ENCODE measurements around the gene NDUFS6. TPM values are rescaled to one million over a fixed set of nuclear protein-coding genes. Genes with fewer than 3 reads are reported as not detected.
A peak's percentile ranks its signal among the peaks of the same experiment; 100 is the strongest.

Gene NDUFS6
- total RNA-seq, 1 donor from 2014 or later = 21.3 TPM

DNA sequence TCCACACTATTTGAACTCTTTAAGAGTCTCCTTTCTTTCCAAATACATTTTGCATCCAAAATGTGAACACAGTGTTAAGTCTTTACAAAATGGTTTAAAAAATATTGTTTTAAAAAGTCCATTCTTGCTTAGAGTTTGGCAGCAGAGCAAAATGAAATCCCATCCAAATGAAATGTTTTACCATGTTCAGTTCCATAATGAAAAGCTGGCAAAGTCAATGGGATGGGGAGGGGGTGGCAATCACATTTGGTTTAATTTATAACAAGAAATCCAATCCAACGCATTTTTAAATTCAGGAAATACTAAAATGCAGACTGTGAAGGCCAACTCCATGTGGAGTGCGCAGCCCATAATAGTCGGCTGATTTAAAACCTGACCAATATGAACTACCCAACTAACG lies 41.0 kb upstream of the NDUFS6 start:
- intact Hi-C loops (cut with DNase I) = no loop called here

DNA sequence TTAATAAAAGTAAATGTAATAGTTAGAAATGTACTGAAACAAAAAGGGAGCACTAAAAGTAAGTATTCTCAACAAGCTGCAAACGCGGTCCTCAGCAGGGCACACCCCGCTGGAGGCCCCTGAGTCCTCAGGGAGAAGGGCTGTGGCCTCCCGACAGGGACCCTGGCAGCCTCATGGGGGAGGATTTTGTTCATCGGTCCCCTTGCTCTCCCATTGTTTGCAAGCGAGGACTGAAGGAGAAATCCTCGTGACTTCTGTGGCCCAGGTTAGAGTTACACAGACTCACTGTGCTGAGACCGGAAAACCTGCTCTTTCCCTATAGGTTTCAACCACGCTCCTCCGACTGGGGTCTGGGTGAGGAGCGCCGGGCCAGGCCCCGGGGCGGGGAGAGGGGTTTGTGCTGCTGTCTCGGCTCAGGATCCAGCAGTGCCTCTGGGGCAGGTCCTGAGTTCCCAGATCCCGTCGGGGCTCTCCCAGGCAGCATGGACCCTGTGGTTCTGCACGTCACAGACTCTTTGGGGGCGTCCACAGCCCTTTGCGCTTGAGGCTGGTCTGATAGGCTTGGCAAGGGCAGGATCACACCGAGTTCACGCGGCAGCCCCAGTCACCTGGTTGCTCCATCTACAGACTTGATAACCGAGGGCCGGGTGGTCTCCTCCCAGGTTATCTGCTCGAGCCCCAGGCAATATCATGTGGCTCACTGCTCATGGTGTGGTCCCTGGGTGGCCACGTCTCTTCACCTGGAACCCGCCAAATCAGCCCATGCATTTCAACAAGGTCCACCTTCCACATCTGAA lies 40.4 kb upstream of the NDUFS6 start:
- Histone ChIP-seq H3K27ac (no peak overlapping the region), H3K36me3 (no peaks in the 10 kb centered on the region), H3K27me3 (ENCODE audit: low read depth) (peaks cover 22% of the 10 kb centered on the region), H3K4me1 (no peaks in the 10 kb centered on the region), H3K9me3 (no peaks in the 10 kb centered on the region), H3K4me3 (no peak overlapping the region)
- no peak for ATAC-seq
- intact Hi-C loops (cut with DNase I) = no loop called here
- peak; percentile 34 for DNase-seq
- TF ChIP-seq, protein P1, sequence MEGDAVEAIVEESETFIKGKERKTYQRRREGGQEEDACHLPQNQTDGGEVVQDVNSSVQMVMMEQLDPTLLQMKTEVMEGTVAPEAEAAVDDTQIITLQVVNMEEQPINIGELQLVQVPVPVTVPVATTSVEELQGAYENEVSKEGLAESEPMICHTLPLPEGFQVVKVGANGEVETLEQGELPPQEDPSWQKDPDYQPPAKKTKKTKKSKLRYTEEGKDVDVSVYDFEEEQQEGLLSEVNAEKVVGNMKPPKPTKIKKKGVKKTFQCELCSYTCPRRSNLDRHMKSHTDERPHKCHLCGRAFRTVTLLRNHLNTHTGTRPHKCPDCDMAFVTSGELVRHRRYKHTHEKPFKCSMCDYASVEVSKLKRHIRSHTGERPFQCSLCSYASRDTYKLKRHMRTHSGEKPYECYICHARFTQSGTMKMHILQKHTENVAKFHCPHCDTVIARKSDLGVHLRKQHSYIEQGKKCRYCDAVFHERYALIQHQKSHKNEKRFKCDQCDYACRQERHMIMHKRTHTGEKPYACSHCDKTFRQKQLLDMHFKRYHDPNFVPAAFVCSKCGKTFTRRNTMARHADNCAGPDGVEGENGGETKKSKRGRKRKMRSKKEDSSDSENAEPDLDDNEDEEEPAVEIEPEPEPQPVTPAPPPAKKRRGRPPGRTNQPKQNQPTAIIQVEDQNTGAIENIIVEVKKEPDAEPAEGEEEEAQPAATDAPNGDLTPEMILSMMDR (IDR thresholded peaks at IDR 0.05) = no peak

More for the DNA sequence above, 41.0 kb upstream of the NDUFS6 start:
- Histone ChIP-seq H3K9me3 (no peaks in the 10 kb centered on the region), H3K27me3 (ENCODE audit: low read depth) (peaks cover 20% of the 10 kb centered on the region), H3K4me1 (no peaks in the 10 kb centered on the region), H3K36me3 (no peaks in the 10 kb centered on the region), H3K27ac (no peak overlapping the region), H3K4me3 (no peak overlapping the region)
- DNase-seq (no peak), ATAC-seq (no peak)
- TF ChIP-seq, protein P1 (IDR thresholded peaks at IDR 0.05) = no peak

DNA sequence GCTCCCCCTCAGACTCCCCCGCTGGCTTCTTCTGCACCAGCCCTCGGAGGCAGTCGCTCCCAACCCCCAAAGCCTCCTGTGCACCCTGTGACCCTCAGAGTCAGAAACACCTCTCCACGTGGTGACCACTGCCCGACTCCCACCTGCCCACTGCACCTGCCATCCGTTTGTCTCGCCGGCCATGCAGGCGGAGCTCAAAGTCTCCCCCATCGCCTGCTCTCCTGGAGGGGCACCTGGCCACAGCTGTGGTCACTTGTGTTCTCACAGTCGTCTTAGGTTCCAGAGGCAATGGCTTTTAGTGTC lies 39.8 kb upstream of the NDUFS6 start:
- DNase-seq = peak; percentile 29
- ATAC-seq = no peak
- Histone ChIP-seq H3K36me3 (no peaks in the 10 kb centered on the region), H3K4me1 (no peaks in the 10 kb centered on the region), H3K27ac (no peak overlapping the region), H3K27me3 (ENCODE audit: low read depth) (peaks cover 26% of the 10 kb centered on the region), H3K9me3 (no peaks in the 10 kb centered on the region), H3K4me3 (no peak overlapping the region)
- TF ChIP-seq, protein P1 (IDR thresholded peaks at IDR 0.05) = no peak
- intact Hi-C loops (cut with DNase I) = no loop called here

DNA sequence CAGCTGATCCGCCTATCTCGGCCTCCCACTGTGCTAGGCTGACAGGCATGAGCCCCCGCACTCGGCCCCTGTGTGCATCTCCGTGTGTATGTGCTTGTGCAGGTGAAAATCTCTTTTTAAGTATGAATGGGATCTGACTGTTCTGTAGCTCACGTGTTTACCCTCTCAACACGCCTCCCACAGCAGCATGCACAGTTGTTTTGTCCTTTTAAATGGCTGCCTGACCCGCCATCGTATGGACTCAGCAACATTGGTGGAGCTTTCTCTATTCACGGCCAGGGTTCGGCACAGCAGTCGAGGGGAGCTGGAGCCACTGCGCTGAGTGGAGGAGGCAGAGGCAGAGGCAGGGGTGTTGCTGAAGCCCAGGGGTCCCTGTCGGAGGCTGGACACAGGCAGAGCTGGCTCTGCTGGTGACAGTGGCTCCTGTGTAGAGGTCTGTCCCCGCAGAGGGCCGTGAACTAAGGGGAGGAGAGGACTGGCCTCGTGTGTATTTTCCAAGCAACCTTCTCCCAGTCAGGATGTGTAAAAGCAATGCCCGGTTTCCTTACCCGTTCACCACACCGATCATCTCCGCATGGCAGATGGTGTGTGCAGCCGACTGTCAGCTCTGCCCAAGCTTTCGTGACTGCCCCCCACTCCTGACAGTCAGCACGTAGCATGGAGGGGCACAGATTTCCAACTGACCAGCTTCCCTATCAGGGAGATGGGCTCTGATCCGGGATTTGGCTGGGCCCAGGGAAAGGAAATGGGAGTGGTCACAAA lies 38.9 kb upstream of the NDUFS6 start:
- H3K4me1 ChIP-seq = no peaks in the 10 kb centered on the region
- no peak overlapping the region for H3K4me3 ChIP-seq
- ATAC-seq = no peak
- intact Hi-C loops (cut with DNase I) = no loop called here
- peaks cover 32% of the 10 kb centered on the region for H3K27me3 ChIP-seq (ENCODE audit: low read depth)
- H3K9me3 ChIP-seq = no peaks in the 10 kb centered on the region
- peak; percentile 23 for DNase-seq
- H3K36me3 ChIP-seq = no peaks in the 10 kb centered on the region
- TF ChIP-seq, protein P1 (IDR thresholded peaks at IDR 0.05) = no peak
- no peak overlapping the region for H3K27ac ChIP-seq

DNA sequence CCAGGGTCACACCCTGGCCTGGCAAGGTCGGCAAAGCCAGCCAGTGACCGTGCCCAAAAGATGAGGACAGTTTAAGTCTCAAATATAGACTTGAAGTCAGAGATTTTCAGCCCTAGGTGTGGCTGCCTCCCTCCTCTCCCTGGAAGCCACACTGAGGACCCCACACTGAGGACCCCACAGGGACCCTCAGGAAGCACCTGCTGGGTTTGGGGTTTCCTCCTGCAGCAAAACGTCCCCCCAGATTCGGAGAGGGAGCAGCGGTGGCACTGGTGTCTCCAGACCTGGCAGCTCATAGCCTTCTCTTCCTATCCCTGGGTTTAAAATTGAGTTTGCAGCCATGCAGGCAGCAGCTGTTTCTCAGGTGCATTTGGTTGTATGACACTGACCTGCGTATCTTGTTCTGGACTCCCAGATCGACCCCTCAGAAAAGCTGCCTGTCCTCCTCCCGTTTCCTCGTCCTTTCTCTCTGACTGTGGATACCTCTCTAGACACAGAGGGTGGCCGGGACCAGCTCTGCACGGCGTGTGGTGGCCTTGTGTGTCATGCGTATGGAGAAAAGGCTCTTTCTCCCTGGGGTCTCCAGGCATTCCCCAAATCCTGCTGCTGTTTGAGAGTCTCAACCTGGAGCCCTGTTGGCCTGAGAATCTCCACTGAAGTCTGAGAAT lies 38.2 kb upstream of the NDUFS6 start:
- no peaks in the 10 kb centered on the region for H3K4me1 ChIP-seq
- TF ChIP-seq, protein P1 (IDR thresholded peaks at IDR 0.05) = no peak
- no peak overlapping the region for H3K4me3 ChIP-seq
- peaks cover 39% of the 10 kb centered on the region for H3K27me3 ChIP-seq (ENCODE audit: low read depth)
- intact Hi-C loops (cut with DNase I) = no loop called here
- ATAC-seq (no peak), DNase-seq (no peak)
- H3K36me3 ChIP-seq = no peaks in the 10 kb centered on the region
- no peak overlapping the region for H3K27ac ChIP-seq
- H3K9me3 ChIP-seq = no peaks in the 10 kb centered on the region

Measured in lower lobe of right lung (tissue), 2 donors.